Dermis microvascular lymphatic vessel endothelial cell (primary cell): ENCODE measurements around the gene COL8A2. TPM values are rescaled to one million over a fixed set of nuclear protein-coding genes. Genes with fewer than 3 reads are reported as not detected.
"Not testable (repeated sequence)": the region's sequence is repeated elsewhere in the genome, so short reads cannot be mapped to it uniquely, and the experiment has no call there.

Experiments
- DNase-seq, 2 donors: peaks; one replicate each; pipeline versions ENCODE4 v3.0.0 to v3.0.0-alpha.2; 2010; ENCODE audit warnings: low read depth in 2 of 2
- total RNA-seq: library from RNA; depleted of rRNA; stranded (reverse); fragments of >200 nt; gene quantifications from 2 replicates; pipeline ENCODE4 v1.2.1, GENCODE V29; 2014

COL8A2 gene
- total RNA-seq: 1.0 and 2.3 TPM in 2 replicates

DNA sequence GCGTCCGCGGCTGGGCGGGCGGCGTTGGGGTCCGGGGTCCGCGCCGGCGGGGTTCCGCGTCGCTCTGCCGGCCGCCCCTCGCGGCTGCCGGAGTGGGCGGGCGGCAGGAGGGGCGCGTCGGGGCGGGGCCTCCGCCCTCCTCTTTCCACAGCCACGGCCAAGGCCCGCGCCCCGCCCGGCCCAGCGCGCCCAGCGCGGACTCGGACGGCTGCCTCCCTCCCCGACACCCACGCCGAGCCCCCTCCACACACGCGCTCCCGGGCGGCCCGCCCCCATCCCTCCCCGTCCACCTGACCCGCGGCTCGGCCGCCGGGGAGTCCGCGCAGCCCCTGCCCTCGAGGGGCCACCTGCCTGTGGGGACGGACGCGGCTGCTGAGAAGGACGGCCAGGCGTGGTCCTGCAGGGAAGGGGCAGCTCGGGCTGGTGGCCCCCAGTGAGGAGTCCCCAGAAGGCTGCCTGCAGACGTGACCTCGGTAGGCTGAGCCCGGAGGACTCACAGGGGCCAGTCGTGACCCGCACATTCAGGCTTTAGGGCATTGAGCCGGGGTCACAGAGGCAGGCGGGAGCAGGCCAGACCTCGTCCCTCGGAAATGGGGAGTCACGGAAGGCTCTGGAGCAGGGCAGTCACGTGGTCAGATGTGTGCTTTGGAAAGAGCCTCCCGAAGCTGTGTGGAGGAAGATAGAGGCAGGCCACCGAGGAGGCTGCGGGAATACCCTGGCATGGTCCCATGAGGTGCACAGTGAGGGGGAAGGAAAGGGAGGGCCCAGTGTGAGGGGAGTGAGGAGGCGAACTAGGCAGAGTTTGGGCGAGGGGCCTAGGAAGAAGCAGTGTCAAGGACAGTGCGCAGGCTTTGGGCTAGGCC, at the start of gene COL8A2:
COL8A2 (minus strand) TSS at position 94 of the 863 bp plus-strand sequence. CDS start 24,980 bp downstream, outside the sequence.
- DNase-seq: peak in 1 of 2 donors; percentile 31

DNA sequence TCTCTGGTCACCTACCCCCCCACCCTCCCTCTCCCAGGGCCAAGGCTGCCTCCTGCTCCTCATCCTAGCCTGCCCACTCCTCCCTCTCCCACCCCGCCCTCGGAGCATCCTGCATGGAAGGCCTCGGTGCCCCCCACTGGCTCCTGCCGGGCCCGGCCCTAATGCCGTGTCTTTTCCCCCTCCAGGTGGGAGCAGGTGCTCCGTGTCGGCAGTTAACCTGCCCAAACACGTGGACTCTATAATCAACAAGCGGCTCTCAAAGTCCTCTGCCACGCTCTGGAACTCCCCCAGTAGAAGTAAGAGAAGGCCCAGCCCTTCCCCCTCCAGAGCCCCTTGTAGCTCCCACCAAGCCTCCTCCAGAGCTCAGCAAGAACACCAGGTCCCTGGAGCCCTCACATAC, 49.7 kb upstream of the COL8A2 start:
- DNase-seq: no peak

DNA sequence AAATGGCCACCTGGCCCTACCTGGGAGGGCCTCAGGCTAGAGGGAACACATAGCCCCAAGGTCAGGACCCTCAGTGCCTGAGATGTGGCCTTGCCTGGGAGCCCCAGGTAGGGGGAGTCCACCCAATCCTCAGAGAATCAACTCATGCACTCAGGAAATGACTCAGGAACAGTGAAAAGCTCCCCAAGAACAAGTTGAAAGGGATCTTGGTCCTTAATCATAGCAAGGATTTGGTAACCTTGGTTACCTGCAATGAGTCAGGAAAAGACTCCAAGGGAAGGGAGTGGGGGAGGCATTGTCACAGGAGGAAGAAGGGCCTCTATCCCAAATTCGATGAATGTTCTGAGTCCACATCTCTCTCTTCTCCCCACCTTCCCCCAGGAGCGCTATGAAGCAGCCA, 48.0 kb upstream of the COL8A2 start:
- peak in 1 of 2 donors; percentile 59 for DNase-seq

DNA sequence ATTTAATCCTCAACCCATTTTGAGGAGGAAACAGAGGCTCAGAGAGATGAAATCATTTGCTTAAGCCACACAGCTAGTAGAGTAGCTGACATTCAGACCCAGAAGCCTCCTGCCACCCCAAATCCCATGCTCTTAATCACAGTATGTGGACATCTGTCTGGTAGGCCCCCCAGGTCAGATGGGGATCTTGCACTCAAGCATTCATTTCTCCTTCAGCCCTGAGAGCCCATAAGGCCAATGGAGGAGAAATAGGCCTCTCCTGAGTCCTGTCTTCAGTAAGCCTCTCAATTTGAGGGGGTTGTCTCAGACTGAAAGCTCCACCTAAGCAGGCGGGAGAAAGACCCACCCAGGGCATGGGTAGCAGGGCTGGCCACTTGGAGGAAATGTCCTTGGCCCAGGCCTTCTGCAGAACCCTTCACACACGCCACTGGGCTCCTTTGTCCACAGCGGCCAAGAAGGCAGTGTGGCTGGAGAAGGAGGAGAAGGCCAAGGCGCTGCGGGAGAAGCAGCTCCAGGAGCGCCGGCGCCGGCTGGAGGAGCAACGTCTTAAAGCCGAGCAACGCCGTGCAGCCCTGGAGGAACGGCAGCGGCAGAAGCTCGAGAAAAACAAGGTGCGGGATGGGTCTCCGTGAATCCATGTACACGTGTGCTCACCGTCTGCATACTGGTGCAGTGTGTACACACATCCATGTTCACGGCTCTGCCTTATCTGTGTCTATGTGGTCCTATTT, 47.2 kb upstream of the COL8A2 start:
- no peak for DNase-seq

DNA sequence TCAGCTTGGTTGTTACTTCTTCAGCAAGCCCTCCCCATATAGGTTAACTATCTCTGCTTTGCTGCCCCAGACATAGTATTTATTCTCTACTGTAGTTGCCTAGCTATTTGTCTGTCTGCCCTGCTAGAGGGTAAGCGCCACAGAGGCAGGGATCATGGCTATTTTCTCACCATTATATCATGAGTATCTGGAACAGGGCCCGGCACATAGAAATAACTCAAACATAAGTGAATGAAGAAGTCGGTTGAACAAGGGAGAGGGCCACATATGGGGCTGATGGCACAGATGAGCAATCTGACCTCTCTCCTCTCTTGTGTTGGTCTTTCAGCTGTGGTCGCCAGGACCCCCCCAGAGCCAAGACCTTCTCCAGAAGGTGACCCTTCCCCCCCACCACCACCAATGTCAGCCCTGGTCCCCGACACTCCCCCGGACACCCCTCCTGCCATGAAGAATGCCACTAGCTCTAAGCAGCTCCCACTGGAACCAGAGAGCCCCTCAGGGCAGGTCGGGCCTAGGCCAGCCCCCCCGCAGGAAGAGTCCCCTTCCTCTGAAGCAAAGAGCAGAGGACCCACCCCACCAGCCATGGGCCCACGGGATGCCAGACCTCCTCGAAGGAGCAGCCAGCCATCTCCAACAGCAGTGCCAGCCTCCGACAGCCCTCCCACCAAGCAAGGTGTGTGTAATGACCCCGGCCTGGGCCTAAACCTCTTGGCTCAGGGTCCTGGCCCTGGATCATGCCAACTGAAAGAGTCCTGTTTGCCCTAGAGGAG, 45.8 kb upstream of the COL8A2 start:
- no peak for DNase-seq

DNA sequence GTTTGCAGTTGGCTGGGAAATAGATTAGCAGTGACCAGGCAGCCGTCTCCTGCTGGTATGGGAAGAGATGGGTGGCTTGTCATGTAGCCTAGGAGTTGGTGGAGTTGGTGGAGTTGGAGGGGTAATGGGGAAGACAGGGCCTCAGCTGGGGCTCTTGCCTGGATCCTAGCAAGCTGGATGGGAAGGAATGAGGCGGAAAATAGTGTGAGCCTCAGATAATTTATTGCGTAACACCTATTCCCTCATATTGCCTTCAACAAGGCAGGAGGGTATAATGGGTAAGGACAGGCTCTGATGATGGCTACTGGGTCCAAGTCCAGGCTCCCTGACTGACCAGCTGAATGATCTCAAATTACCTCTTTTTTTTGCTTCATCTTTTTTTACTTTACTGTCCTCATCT, 43.5 kb upstream of the COL8A2 start:
- no peak for DNase-seq

DNA sequence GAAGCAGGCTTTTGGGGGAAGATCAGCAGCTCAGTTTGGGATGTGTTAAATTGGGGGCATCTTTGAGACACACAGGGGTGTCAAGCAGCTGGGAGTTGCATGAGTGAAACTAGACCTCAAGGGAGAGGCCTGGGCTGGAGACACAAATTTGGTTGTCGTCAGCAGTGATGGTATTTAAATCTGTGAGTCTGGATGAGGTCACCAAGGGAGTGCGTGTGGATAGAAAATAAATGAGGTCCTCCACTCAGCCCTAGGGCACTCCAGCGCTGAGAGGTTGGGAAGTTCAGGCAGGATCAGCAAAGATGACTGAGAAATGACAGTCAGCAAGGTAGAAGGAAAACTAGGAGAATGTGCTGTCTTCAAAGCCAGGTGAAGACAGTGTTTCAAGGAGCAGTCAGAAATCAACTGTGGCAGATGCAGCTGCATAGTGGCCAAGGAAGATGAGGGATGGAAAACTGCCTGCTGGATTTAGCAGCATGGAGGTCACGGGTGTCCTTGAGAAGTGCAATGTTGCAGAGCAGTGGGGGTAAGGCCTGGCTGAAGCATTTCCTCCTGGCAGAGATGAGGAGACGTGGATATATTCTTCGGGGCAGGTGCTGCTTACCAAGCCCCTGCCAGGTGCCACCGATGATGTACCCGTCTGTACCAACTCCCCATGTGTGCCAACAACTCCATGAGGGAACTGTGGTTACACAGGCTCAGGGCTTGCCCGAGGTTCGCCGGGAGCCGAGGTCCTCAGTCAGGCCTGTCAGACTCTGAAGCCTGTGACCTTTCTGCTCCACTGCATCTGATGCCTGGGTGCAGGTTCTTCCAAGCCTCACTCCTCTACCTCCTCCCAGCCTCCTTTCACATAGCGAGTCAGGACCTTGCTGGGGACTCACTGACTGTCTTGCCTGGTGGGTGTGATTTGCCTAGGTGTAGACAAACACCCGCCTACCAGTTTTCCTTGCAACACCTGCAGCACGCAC, 42.2 kb upstream of the COL8A2 start:
- no peak for DNase-seq

DNA sequence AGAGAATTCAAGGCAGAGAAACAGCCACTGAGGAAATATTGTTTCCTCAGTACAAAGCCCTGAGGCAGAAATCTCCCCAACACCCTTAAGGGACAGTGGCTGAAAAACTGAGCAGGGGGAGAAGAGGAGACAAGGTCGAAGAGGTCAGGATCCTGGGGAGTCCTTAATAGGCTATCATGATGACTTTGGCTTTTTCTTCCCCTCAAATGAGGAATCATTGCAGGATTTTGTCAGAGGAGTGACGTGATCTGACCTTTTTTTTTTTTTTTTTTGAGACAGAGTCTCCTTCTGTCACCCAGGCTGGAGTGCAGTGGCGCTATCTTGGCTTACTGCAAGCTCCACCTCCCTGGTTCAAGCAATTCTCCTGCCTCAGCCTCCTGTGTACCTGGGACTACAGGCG, 41.1 kb upstream of the COL8A2 start:
- DNase-seq: no peak

DNA sequence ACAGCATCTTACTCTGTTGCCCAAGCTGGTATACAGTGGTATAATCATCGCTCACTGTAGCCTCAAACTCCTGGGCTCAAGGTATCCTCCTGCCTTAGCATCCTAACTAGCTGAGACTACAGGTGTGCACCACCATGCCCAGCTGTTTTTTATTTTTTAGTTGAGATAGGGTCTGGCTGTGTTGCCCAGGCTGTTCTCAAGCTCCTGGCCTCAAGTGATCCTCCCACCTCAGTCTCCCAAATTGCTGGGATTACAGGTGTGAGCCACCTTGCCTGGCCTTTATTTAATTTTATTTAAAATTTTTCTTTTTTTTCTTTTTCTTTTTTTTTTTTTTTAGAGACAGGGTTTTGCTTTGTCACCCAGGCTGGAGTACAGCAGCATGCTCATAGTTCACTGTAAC, 40.1 kb upstream of the COL8A2 start:
- no peak for DNase-seq

DNA sequence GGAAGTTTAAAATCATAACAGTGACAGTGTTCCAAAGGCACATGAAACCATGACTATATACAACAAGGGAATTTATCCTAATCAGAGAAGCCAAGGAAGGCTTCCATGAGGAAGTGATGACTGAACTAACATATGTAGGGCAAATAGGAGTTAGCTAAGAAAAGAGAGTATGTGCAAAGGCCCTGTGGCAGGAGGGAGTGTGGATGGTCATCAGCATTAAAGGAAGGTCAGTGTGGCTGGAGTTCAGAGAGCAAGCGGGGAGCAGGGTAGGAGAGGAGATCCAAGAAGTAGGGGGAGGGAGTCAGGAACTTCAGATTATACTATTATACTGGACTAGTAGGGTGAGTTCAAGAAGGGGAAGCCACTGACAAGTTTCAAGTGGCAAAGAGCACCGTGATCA, 39.3 kb upstream of the COL8A2 start:
- DNase-seq: no peak

DNA sequence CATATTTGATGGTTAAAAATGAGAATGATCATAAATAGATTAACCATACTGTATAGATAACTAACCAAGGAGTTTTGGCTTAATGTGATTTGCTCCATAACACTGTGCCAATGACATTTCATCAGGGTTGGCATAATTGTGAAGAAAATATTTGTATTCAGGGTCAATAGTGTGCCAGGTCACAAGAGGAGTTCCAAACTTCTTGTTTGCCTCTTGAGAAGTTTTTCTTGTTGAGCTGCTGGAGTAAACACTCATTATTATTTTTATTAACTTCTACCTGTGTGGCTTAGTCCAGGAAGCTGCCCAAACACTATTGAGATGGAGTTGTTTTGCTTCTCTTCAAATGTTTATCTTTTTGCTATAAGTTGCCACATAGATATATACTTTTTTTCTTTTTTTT, 38.4 kb upstream of the COL8A2 start:
- no peak for DNase-seq

DNA sequence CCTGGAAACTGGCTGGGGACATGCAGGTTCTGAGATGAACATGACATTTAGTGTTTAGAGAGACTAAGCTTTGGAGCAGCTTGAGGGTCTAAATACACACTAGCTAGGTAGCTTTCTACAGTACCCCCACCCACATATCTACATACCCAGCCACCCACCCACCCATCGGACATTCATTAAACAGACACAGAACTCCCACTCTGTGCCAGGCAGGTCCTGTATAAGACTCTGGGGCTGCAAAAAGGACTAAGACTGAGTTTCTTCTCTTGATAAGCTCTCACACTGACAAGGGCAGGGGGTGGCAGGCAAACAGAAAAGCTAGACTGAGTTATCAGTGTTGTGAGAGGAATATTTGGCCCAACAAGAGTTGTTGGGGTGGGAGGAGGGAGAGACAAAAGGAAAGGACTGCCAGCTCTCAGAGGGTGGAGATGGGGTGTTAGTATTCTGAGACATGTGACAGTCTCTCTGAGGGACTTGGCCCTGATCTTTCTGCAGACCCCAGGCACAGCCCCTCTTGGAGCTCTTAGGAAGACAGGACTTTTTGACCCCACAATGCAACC, 37.7 kb upstream of the COL8A2 start:
- no peak for DNase-seq

DNA sequence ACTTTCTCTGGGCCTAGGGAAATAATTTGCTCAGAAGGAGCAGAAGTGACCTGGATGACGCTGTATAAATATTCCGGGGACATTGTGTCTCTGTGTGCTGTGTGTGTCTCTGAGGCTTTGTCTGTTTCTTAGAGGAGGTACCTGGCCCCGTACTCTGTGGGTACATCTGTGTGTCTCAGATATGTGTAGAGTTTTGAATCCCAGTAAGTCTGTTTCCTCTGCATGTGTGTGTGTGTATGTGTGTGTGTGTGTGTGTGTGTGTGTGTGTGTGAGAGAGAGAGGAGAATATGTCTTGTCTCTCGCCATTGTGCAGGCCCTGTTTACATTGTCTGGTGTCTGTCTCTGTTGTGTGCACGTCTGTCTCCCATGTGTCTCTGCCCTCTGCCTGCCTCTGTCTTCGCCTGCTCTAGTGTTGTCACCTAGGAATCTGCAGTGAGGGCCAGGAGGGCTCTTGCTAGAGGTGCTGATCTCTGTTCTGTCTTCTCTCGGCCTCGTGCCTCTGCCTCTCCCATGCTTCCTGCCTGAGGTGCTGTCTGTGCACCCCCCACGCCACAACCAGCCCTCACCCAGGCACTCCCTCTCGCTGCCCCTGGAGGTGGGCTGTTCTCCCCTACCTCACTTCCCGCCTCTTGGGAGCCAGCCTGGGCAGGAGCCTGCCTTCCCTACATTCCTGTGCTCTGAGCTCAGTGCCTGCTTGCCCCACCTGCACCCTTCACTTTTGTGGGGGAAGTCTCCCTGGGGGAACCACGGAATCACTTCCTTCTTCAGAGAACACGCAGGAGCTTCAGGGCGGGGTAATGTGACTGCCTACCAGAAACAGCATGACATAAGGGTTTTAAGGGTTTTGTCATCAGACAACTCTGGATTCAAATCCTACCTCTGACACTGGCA, 36.9 kb upstream of the COL8A2 start:
- peak in 1 of 2 donors; percentile 39 for DNase-seq

DNA sequence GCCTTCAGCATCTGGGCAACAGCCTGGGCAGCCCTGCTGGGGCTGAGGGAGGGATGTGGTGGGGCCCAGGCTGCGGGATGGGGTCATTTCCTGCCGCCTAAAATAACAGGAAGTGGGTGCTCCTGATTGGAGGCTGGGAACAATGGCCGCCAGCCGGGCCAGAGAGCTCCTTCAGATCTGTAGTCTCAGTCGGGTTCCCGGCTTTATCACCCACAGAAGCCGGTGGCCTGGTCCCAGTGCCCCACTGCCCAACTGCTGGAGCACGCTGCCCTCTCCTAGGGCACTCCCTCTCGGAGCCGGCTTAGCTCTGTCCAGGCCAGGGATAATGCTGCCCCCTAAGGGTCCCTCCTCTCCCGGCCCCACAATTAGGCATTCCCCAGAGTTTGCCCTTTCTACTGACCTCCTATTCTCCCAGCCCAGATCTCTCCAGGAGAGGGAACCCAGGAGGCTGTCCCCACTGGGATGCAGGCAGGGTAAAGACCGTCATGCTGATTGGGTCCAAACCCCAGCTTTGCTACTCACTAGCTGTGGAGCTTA, 36.0 kb upstream of the COL8A2 start:
- DNase-seq: peak in 1 of 2 donors; percentile 86

DNA sequence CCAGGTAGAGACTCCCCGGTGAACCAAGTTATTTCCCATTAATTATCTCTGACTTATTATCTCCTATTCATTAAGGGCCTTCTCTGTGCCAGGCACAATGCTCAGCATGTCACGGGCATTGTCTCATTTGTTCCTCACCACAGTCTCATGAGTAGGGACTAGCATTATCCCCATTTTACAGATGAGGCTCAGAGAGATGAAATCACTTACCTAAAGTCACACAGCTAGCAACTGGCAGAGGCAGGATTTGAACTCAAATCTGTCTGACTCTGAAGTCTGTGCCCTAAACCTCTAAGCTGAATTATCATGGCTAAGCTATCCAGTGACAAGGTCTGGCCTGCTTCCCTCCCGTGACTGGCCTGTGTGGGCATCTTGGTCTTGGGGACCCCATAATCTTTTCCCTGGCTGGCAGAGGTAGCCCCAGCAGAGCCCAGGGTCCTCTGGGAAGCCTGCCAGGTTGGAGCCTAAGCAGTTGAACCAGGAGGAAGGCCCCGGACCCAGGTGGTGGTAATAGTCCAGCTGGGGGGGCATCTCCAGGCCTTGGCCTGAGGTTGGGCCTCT, 35.4 kb upstream of the COL8A2 start:
- no peak for DNase-seq

DNA sequence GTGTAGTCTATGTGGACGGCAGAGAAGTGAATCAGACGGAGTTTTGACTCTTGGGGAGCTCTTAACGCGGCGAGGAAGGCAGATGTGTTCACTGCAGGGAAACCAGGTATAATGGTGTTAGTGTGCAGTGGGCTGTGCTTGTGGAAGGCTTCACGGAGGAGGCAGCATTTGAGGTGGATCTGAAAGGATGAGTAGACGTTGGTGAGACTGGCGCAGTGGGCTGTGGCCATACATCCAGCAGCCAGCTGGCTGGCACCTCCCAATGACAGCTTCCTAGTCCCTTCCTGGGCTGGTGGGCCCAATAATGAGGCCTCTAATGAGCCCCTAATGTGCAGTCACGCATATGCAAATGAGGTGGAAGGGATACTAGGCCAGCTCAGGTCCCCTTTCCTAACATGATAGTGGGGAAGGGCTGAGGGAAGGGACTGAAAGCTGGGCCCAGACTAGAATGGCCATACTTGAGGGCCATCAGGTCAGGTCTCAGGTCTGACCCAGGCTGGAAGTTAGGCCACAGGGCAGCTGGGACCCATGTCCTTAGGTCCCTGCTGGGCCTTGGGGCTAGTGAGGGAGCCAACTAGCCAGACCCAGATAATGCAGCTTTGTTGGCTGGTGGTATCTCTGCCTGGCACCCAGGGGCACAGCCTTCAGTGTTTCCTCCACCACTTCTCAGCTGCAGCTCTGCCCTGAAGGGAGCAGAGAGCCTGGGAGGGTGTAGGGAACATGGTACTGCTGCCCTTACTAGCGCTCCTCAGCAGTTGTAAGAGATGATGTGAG, 34.8 kb upstream of the COL8A2 start:
- no peak for DNase-seq

DNA sequence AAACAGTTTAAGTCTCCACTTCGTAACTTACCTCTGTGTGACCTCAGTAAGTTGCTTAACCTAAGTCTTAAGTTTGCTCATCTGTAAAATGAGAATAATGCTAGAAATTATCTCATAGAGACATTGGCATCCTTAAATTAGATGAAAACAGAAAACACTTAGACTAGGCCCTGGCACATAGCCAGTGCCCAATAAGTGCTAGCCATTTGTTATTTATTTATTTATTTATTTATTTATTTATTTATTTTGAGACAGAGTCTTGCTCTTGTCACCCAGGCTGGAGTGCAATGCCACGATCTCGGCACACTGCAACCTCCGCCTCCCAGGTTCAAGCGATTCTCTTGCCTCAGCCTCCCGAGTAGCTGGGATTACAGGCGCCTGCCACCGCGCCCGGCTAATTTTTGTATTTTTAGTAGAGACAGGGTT, 33.8 kb upstream of the COL8A2 start:
- not testable (repeated sequence) for DNase-seq
